Adrenal gland (tissue), 5 donors: ENCODE results near the gene SRGAP3.

ENCODE experiments used
- POLR2A ChIP-seq, 2 donors: fragments of 450-650 bp; IDR thresholded peaks; one replicate each; pipeline ENCODE4 v1.6.1; 2017; ENCODE audit warnings: antibody characterized with exemption in 2 of 2, mild to moderate bottlenecking in 2 of 2, moderate library complexity in 1 of 2
- TF ChIP-seq, protein P1 (sequence below), 6 experiments: fragments of 450-650 bp in 4 of 6; fragments of 200-600 bp in 2 of 6; sonication (generic) in 1 of 6; IDR thresholded peaks; 1 replicate in 5 of 6; 2 replicates in 1 of 6; pipeline versions ENCODE4 v1.5.1 to v1.8.0; 2016 to 2021; ENCODE audit warnings: antibody characterized with exemption in 6 of 6, mild to moderate bottlenecking in 2 of 6, moderate library complexity in 1 of 6
- donor health status: DM: no; HTN: no; CAD: no.

DNA sequence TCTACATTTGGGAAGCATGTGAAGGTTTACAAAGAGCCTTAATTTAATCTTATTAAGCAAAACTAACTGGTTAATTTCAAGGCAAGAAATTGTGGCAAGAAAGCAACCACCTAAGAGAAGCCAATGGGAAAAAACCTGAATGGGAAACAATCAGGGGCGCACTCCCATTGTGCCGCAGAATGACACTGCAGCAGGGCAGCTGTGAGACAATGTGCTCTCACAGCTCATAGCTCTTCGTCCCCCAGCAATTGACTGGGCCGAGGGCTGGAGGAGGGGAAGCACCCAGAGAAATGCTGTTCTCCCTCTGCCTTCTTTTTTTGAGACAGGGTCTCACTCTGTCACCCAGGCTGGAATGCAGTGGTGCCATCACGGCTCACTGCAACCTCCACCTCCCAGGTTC, 192.9 kb downstream of the SRGAP3 start:
- TF ChIP-seq, protein P1, sequence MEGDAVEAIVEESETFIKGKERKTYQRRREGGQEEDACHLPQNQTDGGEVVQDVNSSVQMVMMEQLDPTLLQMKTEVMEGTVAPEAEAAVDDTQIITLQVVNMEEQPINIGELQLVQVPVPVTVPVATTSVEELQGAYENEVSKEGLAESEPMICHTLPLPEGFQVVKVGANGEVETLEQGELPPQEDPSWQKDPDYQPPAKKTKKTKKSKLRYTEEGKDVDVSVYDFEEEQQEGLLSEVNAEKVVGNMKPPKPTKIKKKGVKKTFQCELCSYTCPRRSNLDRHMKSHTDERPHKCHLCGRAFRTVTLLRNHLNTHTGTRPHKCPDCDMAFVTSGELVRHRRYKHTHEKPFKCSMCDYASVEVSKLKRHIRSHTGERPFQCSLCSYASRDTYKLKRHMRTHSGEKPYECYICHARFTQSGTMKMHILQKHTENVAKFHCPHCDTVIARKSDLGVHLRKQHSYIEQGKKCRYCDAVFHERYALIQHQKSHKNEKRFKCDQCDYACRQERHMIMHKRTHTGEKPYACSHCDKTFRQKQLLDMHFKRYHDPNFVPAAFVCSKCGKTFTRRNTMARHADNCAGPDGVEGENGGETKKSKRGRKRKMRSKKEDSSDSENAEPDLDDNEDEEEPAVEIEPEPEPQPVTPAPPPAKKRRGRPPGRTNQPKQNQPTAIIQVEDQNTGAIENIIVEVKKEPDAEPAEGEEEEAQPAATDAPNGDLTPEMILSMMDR (IDR thresholded peaks at IDR 0.05) = no peak
- TF ChIP-seq POLR2A (IDR thresholded peaks at IDR 0.05) = no peak
